GM19467 (cell line): ENCODE results near the gene CARD14.

Experiments used
- ATAC-seq: cut with Tn5 transposase; IDR thresholded peaks from one replicate; pipeline ENCODE4 v1.9.1; 2021; ENCODE audit warnings: mild to moderate bottlenecking, moderate library complexity; ENCODE audit not compliant: unreplicated experiment

The CARD14 gene

GRCh38 chr17:80169784-80170500 lies at the start of gene CARD14:
Gene CARD14, plus strand, starts transcription at chr17:80170030. Its CDS starts 11,409 bp downstream, at chr17:80181439.
- ATAC-seq = no peak

GRCh38 chr17:80122026-80122575 lies 47.7 kb upstream of the CARD14 start:
- ATAC-seq = no peak

- ATAC-seq = no peak
Observed at GRCh38 chr17:80122926-80123505, 46.8 kb upstream of the CARD14 start.

GRCh38 chr17:80123791-80124190 lies 46.0 kb upstream of the CARD14 start:
- ATAC-seq = no peak

GRCh38 chr17:80124351-80124981 lies 45.4 kb upstream of the CARD14 start:
- ATAC-seq = no peak

- ATAC-seq = no peak
Observed at GRCh38 chr17:80125656-80126448, 44.0 kb upstream of the CARD14 start.

GRCh38 chr17:80126449-80126715 lies 43.4 kb upstream of the CARD14 start:
- no peak for ATAC-seq

- ATAC-seq = no peak
Observed at GRCh38 chr17:80129006-80129565, 40.7 kb upstream of the CARD14 start.

- ATAC-seq = no peak
Observed at GRCh38 chr17:80130992-80131391, 38.8 kb upstream of the CARD14 start.

GRCh38 chr17:80132906-80133625 lies 36.8 kb upstream of the CARD14 start:
- ATAC-seq = no peak

GRCh38 chr17:80133626-80133970 lies 36.2 kb upstream of the CARD14 start:
- ATAC-seq = no peak

- no peak for ATAC-seq
Observed at GRCh38 chr17:80137131-80137530, 32.7 kb upstream of the CARD14 start.

GRCh38 chr17:80138856-80139426 lies 30.9 kb upstream of the CARD14 start:
- no peak for ATAC-seq

- ATAC-seq = no peak
Observed at GRCh38 chr17:80141463-80142165, 28.2 kb upstream of the CARD14 start.

GRCh38 chr17:80142929-80143328 lies 26.9 kb upstream of the CARD14 start:
- no peak for ATAC-seq

- ATAC-seq = no peak
Observed at GRCh38 chr17:80145076-80146075, 24.5 kb upstream of the CARD14 start.

- peak; percentile 17 for ATAC-seq
Observed at GRCh38 chr17:80146121-80147034, 23.5 kb upstream of the CARD14 start.
